Progenitor cell of endocrine pancreas (in vitro differentiated cells): ENCODE results near the gene PRKD3. TPM values are rescaled to one million over a fixed set of nuclear protein-coding genes. Genes with fewer than 3 reads are reported as not detected.

ENCODE experiments used
- DNase-seq: peaks from one replicate; pipeline ENCODE4 v3.0.0; 2021; ENCODE audit warnings: low spot score; ENCODE audit not compliant: unreplicated experiment
- H3K27ac Mint-ChIP-seq: 2 replicates; pipeline ENCODE4 v1.8.0; 2021; ENCODE audit warnings: mild to moderate bottlenecking, moderate library complexity, mixed read lengths
- H3K27me3 Mint-ChIP-seq: 2 replicates; pipeline ENCODE4 v1.8.0; 2021; ENCODE audit warnings: mixed read lengths
- H3K36me3 Mint-ChIP-seq: 2 replicates; pipeline ENCODE4 v1.8.0; 2022; ENCODE audit warnings: mixed read lengths; ENCODE audit not compliant: insufficient read depth
- H3K4me1 Mint-ChIP-seq: 2 replicates; pipeline ENCODE4 v1.8.0; 2021; ENCODE audit warnings: low read depth, mixed read lengths
- H3K4me3 Mint-ChIP-seq: 2 replicates; pipeline ENCODE4 v1.8.0; 2021; ENCODE audit warnings: low read depth, mild to moderate bottlenecking, moderate library complexity, mixed read lengths
- H3K9me3 Mint-ChIP-seq: 2 replicates; pipeline ENCODE4 v1.8.0; 2021; ENCODE audit warnings: low read depth, mixed read lengths
- total RNA-seq: library from RNA; stranded (reverse); gene quantifications from 2 replicates; pipeline ENCODE4 v1.2.1, GENCODE V29; 2021
- TF ChIP-seq, protein P1 (sequence below): fragments of 200-600 bp; sonication (generic); IDR thresholded peaks from one replicate; pipeline ENCODE4 v1.5.0; 2021; ENCODE audit warnings: antibody characterized with exemption, mild to moderate bottlenecking; ENCODE audit not compliant: unreplicated experiment

Gene PRKD3
- total RNA-seq, 1 donor from 2014 or later: 56.6 TPM

DNA sequence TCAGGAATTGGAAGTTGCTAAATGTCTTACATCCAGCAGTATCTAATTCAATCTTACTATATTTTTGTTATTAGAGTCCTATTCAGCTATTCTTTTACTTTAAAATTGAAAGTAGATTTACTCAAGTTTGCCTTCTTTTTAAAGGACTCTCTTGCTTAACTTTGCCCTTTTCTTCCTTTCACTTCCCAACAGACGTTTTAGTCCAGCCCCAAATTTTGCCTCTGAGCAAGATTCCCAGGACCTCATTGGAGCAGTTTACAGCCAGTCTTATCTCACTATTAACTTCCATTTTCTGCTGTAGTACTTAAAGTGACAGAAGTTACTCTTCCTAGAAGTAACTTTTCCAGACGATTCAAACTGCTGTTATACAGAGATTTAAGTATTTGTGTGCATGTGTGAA lies 1.7 kb upstream of the PRKD3 start:
- DNase-seq: no peak
- Mint-ChIP-seq H3K9me3 (no peaks in the 10 kb centered on the region), H3K36me3 (no peaks in the 10 kb centered on the region), H3K4me3 (peak overlapping the region; percentile 30), H3K4me1 (peaks cover 30% of the 10 kb centered on the region), H3K27ac (no peak overlapping the region), H3K27me3 (peaks cover 10% of the 10 kb centered on the region)
- TF ChIP-seq, protein P1, sequence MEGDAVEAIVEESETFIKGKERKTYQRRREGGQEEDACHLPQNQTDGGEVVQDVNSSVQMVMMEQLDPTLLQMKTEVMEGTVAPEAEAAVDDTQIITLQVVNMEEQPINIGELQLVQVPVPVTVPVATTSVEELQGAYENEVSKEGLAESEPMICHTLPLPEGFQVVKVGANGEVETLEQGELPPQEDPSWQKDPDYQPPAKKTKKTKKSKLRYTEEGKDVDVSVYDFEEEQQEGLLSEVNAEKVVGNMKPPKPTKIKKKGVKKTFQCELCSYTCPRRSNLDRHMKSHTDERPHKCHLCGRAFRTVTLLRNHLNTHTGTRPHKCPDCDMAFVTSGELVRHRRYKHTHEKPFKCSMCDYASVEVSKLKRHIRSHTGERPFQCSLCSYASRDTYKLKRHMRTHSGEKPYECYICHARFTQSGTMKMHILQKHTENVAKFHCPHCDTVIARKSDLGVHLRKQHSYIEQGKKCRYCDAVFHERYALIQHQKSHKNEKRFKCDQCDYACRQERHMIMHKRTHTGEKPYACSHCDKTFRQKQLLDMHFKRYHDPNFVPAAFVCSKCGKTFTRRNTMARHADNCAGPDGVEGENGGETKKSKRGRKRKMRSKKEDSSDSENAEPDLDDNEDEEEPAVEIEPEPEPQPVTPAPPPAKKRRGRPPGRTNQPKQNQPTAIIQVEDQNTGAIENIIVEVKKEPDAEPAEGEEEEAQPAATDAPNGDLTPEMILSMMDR: no peak

GRCh38 chr2:37325625-37326071 lies 1.0 kb upstream of the PRKD3 start:
- TF ChIP-seq, protein P1: no peak
- H3K4me3 Mint-ChIP-seq: peak overlapping the region; percentile 76
- H3K27ac Mint-ChIP-seq: peak overlapping the region; percentile 86
- peaks cover 31% of the 10 kb centered on the region for H3K4me1 Mint-ChIP-seq
- no peaks in the 10 kb centered on the region for H3K9me3 Mint-ChIP-seq
- no peak for DNase-seq
- no peaks in the 10 kb centered on the region for H3K36me3 Mint-ChIP-seq
- peaks cover 10% of the 10 kb centered on the region for H3K27me3 Mint-ChIP-seq

DNA sequence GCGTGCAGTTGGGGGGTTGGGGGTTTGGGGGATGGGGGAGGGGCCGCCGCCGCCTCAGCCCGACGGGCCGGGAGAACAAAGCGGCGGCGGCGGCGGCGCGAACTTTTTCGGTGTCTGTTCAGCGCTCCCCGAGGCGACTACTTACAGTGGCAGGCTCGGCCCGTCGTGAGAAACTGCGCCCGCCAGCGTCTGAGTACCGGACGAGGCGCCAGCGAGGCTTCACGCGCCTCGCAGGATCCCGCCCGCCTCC lies 172 bp downstream of the PRKD3 start:
- peak overlapping the region; percentile 67 for H3K4me3 Mint-ChIP-seq
- no peak overlapping the region for H3K27ac Mint-ChIP-seq
- TF ChIP-seq, protein P1: peak; percentile 17
- peaks cover 10% of the 10 kb centered on the region for H3K27me3 Mint-ChIP-seq
- no peaks in the 10 kb centered on the region for H3K9me3 Mint-ChIP-seq
- peaks cover 31% of the 10 kb centered on the region for H3K4me1 Mint-ChIP-seq
- no peak for DNase-seq
- no peaks in the 10 kb centered on the region for H3K36me3 Mint-ChIP-seq

DNA sequence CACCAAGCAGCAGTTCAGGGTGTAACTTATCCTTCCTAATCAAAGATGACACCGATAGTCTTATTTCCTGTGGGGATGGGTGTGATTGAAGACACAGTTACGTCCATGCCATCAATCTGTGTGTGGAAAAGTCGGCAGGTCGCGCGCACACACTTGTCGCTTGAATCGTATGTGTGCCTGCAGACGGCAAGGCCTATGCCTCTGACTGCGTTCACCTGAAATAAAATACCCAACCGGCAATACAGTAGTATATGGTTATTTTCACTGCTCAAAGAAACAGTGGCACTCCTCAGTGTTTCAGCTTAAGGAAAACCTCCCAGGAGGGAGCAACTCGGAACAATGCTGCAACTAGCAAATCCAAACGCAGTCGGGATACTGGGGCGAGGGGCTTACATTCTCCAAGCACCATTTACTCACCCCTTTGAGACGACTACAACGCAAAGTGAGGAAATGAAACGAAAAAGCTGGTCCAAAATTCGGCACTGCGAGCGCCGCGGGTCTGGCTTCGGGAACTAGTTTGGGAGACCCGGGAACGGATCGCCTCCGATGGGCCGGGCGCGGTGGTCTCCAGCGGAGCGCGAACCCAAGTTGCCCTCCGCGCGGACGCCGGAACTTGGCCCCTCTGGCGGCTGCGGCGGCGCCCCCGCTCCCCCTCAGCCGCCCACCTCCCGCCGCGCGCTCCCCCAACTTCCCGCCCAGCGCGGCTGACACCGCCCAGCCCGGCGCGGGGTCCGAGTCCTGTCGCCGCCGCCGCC lies 675 bp downstream of the PRKD3 start:
- Mint-ChIP-seq H3K4me1 (peaks cover 32% of the 10 kb centered on the region), H3K9me3 (no peaks in the 10 kb centered on the region), H3K36me3 (no peaks in the 10 kb centered on the region), H3K4me3 (peak overlapping the region; percentile 96), H3K27ac (peak overlapping the region; percentile 99), H3K27me3 (peaks cover 10% of the 10 kb centered on the region)
- DNase-seq: no peak
- TF ChIP-seq, protein P1: peak; percentile 23

GRCh38 chr2:37323176-37323780 lies 1.4 kb downstream of the PRKD3 start:
- DNase-seq: no peak
- peak overlapping the region; percentile 99 for H3K27ac Mint-ChIP-seq
- H3K4me1 Mint-ChIP-seq: peaks cover 38% of the 10 kb centered on the region
- H3K27me3 Mint-ChIP-seq: peaks cover 10% of the 10 kb centered on the region
- peak overlapping the region; percentile 96 for H3K4me3 Mint-ChIP-seq
- TF ChIP-seq, protein P1: no peak
- H3K9me3 Mint-ChIP-seq: no peaks in the 10 kb centered on the region
- no peaks in the 10 kb centered on the region for H3K36me3 Mint-ChIP-seq
